NCI-H69 (cell line): ENCODE data around the gene UBE2H.
"Not testable (repeated sequence)": the region's sequence is repeated elsewhere in the genome, so short reads cannot be mapped to it uniquely, and the experiment has no call there.

Experiments used
- DNase-seq: peaks from one replicate; lab custom pipeline; 2025; lab: John Stamatoyannopoulos, UW

UBE2H gene

GRCh38 chr7:129874722-129875121 lies 78.0 kb downstream of the UBE2H start:
- no peak for DNase-seq

- no peak for DNase-seq
Measured at GRCh38 chr7:129872054-129872453, 80.7 kb downstream of the UBE2H start.

GRCh38 chr7:129870668-129871067 lies 82.1 kb downstream of the UBE2H start:
- DNase-seq, result no peak

- DNase-seq, result no peak
Measured at GRCh38 chr7:129866251-129866650, 86.5 kb downstream of the UBE2H start.

DNA sequence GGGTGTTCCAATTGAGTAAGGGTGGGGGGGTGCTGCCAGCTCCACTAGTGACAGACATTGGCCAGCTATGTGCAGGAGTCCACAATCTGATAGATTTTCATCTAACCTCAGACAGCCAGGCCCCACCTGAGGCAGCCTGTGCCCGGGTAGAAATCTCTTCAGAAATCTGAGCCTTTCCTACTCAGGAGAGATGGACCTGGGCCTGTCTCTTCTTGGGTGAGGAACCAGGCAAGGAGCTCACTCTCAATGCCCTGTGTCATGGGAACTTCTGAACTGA lies 86.9 kb downstream of the UBE2H start:
- no peak for DNase-seq

- DNase-seq, result no peak
Measured at GRCh38 chr7:129865093-129865924, 87.5 kb downstream of the UBE2H start.

DNA sequence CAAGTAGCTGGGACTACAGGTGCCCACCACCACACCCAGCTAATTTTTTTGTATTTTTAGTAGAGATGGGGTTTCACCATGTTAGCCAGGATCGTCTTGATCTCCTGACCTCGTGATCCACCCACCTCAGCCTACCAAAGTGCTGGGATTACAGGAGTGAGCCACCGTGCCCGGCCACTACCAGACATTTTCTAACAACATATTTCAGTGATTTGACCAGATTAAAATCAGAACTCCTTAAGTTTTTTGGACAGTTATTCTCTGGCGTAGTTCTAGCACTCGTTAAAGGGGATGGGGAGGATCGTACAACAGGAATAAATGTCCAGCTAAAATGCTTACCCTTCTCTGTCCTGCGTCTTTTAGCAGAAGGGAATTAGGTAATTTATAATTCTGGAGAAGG lies 88.1 kb downstream of the UBE2H start:
- not testable (repeated sequence) for DNase-seq

DNA sequence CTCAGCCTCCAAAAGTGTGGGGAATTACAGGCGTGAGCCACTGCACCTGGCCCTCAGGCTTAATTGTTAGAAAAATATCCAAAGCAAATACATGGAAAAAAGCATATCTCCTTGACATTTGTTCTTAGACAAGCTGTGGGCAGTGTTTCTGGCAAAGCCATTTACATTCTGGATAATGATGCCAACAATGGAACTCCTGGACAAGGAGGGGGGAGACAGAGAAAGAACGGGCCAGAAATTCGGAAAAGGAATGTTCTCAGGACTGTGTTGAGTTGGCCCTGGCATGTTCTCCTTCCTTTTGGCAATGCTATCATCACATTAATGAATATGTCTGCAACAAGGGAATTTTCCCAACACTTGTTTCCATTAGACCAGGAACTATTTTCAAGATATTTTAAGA lies 88.7 kb downstream of the UBE2H start:
- peak; percentile 73 for DNase-seq

GRCh38 chr7:129862682-129863081 lies 90.1 kb downstream of the UBE2H start:
- DNase-seq, result peak; percentile 39

DNA sequence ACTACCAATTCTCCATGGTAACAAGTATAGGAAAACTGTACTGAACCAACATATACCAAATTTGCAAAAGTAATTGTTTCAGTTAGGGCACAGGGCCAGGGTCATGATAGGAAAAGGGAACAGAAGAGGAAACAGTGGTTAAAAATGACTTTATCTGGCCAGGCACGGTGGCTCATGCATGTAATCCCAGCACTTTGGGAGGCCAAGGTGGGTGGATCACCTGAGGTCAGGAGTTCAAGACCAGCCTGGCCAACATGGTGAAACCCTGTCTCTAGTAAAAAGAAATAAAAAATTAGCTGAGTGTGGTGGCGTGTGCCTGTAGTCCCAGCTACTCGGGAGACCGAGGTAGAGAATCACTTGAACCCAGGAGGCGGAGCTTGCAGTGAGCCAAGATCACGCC lies 92.0 kb downstream of the UBE2H start:
- not testable (repeated sequence) for DNase-seq

DNA sequence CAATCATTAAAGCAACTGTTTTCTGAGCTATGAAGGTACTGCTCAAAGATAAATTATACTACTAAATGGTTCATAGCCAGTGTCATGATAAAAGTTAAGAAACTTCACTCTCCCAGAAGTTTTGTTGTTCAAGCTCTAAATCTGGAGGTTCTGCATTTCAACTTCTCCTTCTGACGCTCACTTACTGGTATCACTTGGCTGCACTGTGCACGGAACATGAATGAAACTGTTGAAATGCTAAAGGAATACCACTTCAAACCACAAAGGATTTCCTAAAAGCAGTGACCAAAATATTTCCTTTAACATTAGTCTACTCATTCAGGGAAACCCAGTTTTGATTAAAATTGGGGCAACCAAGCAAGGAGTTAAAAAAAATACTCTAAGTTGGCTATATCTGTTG lies 93.6 kb downstream of the UBE2H start:
- DNase-seq, result no peak

GRCh38 chr7:129858490-129858889 lies 94.3 kb downstream of the UBE2H start:
- DNase-seq, result no peak

GRCh38 chr7:129857313-129857712 lies 95.4 kb downstream of the UBE2H start:
- no peak for DNase-seq

DNA sequence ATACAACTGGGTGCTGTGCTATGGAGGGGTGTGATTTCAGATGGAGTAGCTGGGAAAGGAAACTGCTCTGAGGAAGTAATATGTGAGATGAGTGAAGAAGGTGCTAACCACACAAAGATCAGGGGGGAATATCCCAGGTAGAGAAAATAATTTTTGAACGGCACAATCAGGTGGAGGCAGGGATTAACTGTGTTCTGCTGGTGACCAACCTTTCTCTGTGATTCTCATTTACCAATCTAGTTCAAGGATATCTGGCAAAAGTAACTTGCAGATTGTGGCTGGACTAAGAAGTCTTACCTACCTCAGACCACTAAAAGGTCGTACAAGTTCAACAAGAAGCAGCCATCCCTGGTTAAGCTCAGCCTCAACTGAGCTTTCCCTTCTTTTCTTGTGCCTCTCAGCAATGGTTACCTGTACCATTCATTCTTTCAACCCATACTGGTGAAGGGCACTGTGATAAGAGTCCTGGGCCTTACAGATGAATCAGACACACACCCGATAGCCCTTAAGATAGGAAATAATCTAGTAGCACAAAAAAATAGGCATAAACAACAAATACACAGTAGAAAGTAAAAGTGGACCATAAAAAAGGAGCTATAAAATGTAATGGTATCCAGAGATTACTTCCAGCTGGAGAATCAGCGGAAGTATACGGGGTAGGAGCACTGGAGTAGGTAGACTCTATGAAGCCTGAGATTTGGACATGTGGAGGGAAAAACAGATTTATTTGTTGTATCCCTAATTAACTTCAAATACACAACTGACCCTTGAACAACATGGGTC lies 96.6 kb downstream of the UBE2H start:
- DNase-seq, result no peak

DNA sequence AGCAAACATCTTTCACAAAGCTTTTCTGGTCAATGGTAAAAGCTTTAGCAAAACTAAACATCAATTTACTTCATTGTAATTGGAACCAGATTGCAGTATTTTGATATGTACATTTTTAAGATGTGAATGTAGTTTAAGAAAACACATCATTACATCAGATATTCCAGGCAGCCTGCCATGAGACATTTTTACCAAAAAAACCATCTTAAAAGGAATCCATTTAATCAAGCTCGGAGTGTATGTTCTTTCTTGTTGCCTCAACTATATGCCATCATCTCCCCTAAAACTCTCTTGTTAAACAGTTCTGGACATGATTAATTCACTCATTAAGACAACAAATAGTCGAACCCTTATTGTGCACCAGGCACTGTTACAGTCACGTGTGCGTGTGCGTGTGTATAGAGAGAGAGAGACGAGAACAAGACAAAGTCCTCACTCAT lies 97.5 kb downstream of the UBE2H start:
- DNase-seq, result no peak

DNA sequence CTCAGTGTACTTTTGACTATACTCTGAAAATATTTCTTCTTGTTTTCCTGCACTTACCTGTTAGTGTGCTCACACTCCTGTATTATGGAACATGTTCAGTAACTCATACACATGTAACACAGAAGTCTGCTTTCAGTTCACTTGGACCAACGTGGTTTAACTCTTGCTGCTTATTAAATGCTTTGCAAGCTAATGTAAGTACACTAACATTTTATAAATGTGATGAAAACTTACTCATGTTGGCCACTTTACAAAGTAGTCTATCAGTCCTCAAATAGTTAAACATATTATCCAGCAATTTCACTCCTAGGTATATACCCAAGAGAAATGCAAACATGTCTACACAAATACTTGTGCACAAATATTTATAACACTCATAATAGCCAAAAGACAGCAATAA lies 98.4 kb downstream of the UBE2H start:
- no peak for DNase-seq

DNA sequence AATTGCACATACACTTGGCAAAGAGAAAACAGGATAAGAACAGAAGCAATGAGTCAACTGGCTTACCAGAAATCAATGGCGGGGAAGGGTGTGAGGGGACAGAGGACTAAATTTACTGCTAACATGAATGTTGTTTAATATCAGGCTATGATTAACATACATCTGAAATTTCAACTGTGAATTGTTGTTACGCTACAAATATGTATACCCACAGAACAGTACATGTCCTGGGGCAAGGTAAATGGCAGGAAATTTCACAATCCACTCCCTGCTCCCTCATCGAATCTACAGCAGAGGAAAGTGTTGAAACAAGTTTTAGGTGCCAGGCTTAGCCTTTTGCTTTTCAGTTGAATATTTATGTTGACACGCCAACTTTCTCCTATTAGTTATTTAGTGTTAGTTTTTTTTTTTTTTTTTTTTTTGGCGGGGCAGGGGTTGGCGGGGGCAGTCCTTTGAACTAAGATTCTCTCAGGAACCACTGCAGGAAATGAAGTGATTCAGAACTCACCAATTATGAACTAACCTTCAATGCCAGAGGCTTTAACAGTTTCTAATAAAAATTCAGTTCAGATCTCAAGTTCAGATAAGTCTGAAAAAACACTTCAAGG lies 99.0 kb downstream of the UBE2H start:
- DNase-seq, result no peak

DNA sequence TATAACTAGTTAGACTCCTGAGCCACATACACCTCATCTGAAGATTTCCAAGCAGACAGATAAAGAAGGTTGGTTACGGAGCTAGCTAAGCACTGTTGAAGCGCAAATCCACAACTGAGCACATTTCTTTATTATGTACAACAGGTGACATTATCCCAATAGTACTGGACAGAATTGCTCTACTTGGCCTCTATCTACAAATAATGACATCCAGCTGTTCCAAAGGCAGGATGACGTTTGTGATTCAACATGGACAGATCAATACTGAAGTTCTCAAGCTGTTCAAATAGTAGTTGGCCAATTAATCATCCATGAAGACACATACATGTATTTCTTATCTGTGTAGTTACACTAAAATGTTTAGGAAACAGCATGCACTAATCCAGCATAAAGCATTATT lies 101.0 kb downstream of the UBE2H start:
- DNase-seq, result no peak

GRCh38 chr7:129851174-129851573 lies 101.6 kb downstream of the UBE2H start:
- DNase-seq, result no peak

GRCh38 chr7:129848436-129848835 lies 104.3 kb downstream of the UBE2H start:
- no peak for DNase-seq

GRCh38 chr7:129845972-129846327 lies 106.8 kb downstream of the UBE2H start:
- DNase-seq, result no peak

GRCh38 chr7:129845178-129845971 lies 107.4 kb downstream of the UBE2H start:
- no peak for DNase-seq
